ENCODE measurements around the gene LMNA.

The LMNA gene

GRCh38 chr1:156146769-156147405, 32.4 kb downstream of the LMNA start:
- peaks cover 40% of the 10 kb centered on the region for H3K4me1 ChIP-seq (ENCODE audit: insufficient read depth, insufficient read length)
- H3K4me3 ChIP-seq (ENCODE audit: insufficient read length, low read depth), result no peak overlapping the region
- H3K36me3 ChIP-seq (ENCODE audit: insufficient read depth, insufficient read length, low read length), result no peaks in the 10 kb centered on the region

GRCh38 chr1:156148216-156148615, 33.7 kb downstream of the LMNA start:
- Histone ChIP-seq H3K4me1 (ENCODE audit: insufficient read depth, insufficient read length) (peaks cover 46% of the 10 kb centered on the region), H3K9ac (ENCODE audit: insufficient read length, low read depth) (no peak overlapping the region), H3K27me3 (ENCODE audit: insufficient read depth, insufficient read length) (no peaks in the 10 kb centered on the region), H3K36me3 (ENCODE audit: insufficient read depth, insufficient read length, low read length) (no peaks in the 10 kb centered on the region), H3K4me3 (ENCODE audit: insufficient read length, low read depth) (no peak overlapping the region), H3K9me3 (ENCODE audit: insufficient read depth, low read length) (no peaks in the 10 kb centered on the region)
- TF ChIP-seq SUZ12 (IDR thresholded peaks at IDR 0.05; ENCODE audit: extremely low read depth, insufficient read depth, insufficient read length) (no peak), YY1 (IDR thresholded peaks at IDR 0.05; ENCODE audit: insufficient read depth, insufficient read length) (no peak), ZNF274 (IDR thresholded peaks at IDR 0.05; ENCODE audit: low read depth, low read length) (no peak)
- DNase-seq (ENCODE audit: low read depth, low spot score), result no peak

More at GRCh38 chr1:156146769-156147405, 32.4 kb downstream of the LMNA start:
- Histone ChIP-seq H3K9me3 (ENCODE audit: insufficient read depth, low read length) (no peaks in the 10 kb centered on the region), H3K27me3 (ENCODE audit: insufficient read depth, insufficient read length) (no peaks in the 10 kb centered on the region), H3K9ac (ENCODE audit: insufficient read length, low read depth) (peak overlapping the region; percentile 57)
- TF ChIP-seq SUZ12 (IDR thresholded peaks at IDR 0.05; ENCODE audit: extremely low read depth, insufficient read depth, insufficient read length) (no peak), YY1 (IDR thresholded peaks at IDR 0.05; ENCODE audit: insufficient read depth, insufficient read length) (no peak), ZNF274 (IDR thresholded peaks at IDR 0.05; ENCODE audit: low read depth, low read length) (no peak)
- no peak for DNase-seq (ENCODE audit: low read depth, low spot score)

- Histone ChIP-seq H3K36me3 (ENCODE audit: insufficient read depth, insufficient read length, low read length) (no peaks in the 10 kb centered on the region), H3K9ac (ENCODE audit: insufficient read length, low read depth) (peak overlapping the region; percentile 50), H3K4me1 (ENCODE audit: insufficient read depth, insufficient read length) (peaks cover 41% of the 10 kb centered on the region), H3K9me3 (ENCODE audit: insufficient read depth, low read length) (no peaks in the 10 kb centered on the region), H3K27me3 (ENCODE audit: insufficient read depth, insufficient read length) (no peaks in the 10 kb centered on the region), H3K4me3 (ENCODE audit: insufficient read length, low read depth) (no peak overlapping the region)
- peak; percentile 93 for DNase-seq (ENCODE audit: low read depth, low spot score)
- TF ChIP-seq YY1 (IDR thresholded peaks at IDR 0.05; ENCODE audit: insufficient read depth, insufficient read length) (no peak), SUZ12 (IDR thresholded peaks at IDR 0.05; ENCODE audit: extremely low read depth, insufficient read depth, insufficient read length) (no peak), ZNF274 (IDR thresholded peaks at IDR 0.05; ENCODE audit: low read depth, low read length) (no peak)
Measured at GRCh38 chr1:156149374-156150332, 35.1 kb downstream of the LMNA start.

GRCh38 chr1:156150333-156151011, 36.0 kb downstream of the LMNA start:
- H3K9ac ChIP-seq (ENCODE audit: insufficient read length, low read depth), result peak overlapping the region; percentile 50
- TF ChIP-seq SUZ12 (IDR thresholded peaks at IDR 0.05; ENCODE audit: extremely low read depth, insufficient read depth, insufficient read length) (no peak), ZNF274 (IDR thresholded peaks at IDR 0.05; ENCODE audit: low read depth, low read length) (no peak), YY1 (IDR thresholded peaks at IDR 0.05; ENCODE audit: insufficient read depth, insufficient read length) (no peak)
- no peaks in the 10 kb centered on the region for H3K36me3 ChIP-seq (ENCODE audit: insufficient read depth, insufficient read length, low read length)
- H3K27me3 ChIP-seq (ENCODE audit: insufficient read depth, insufficient read length), result no peaks in the 10 kb centered on the region
- H3K4me3 ChIP-seq (ENCODE audit: insufficient read length, low read depth), result no peak overlapping the region
- H3K4me1 ChIP-seq (ENCODE audit: insufficient read depth, insufficient read length), result peaks cover 43% of the 10 kb centered on the region
- DNase-seq (ENCODE audit: low read depth, low spot score), result no peak
- no peaks in the 10 kb centered on the region for H3K9me3 ChIP-seq (ENCODE audit: insufficient read depth, low read length)

GRCh38 chr1:156151093-156151688, 36.7 kb downstream of the LMNA start:
- no peak for TF ChIP-seq YY1 (IDR thresholded peaks at IDR 0.05; ENCODE audit: insufficient read depth, insufficient read length)
- no peak for TF ChIP-seq ZNF274 (IDR thresholded peaks at IDR 0.05; ENCODE audit: low read depth, low read length)
- TF ChIP-seq SUZ12 (IDR thresholded peaks at IDR 0.05; ENCODE audit: extremely low read depth, insufficient read depth, insufficient read length), result no peak
- Histone ChIP-seq H3K4me3 (ENCODE audit: insufficient read length, low read depth) (no peak overlapping the region), H3K4me1 (ENCODE audit: insufficient read depth, insufficient read length) (peaks cover 50% of the 10 kb centered on the region), H3K9ac (ENCODE audit: insufficient read length, low read depth) (peak overlapping the region; percentile 50), H3K36me3 (ENCODE audit: insufficient read depth, insufficient read length, low read length) (no peaks in the 10 kb centered on the region), H3K27me3 (ENCODE audit: insufficient read depth, insufficient read length) (no peaks in the 10 kb centered on the region), H3K9me3 (ENCODE audit: insufficient read depth, low read length) (no peaks in the 10 kb centered on the region)
- DNase-seq (ENCODE audit: low read depth, low spot score), result no peak

GRCh38 chr1:156152628-156153027, 38.1 kb downstream of the LMNA start:
- TF ChIP-seq YY1 (IDR thresholded peaks at IDR 0.05; ENCODE audit: insufficient read depth, insufficient read length), result no peak
- no peak for TF ChIP-seq ZNF274 (IDR thresholded peaks at IDR 0.05; ENCODE audit: low read depth, low read length)
- TF ChIP-seq SUZ12 (IDR thresholded peaks at IDR 0.05; ENCODE audit: extremely low read depth, insufficient read depth, insufficient read length), result no peak
- Histone ChIP-seq H3K27me3 (ENCODE audit: insufficient read depth, insufficient read length) (no peaks in the 10 kb centered on the region), H3K4me3 (ENCODE audit: insufficient read length, low read depth) (no peak overlapping the region), H3K9ac (ENCODE audit: insufficient read length, low read depth) (no peak overlapping the region), H3K9me3 (ENCODE audit: insufficient read depth, low read length) (no peaks in the 10 kb centered on the region), H3K36me3 (ENCODE audit: insufficient read depth, insufficient read length, low read length) (no peaks in the 10 kb centered on the region), H3K4me1 (ENCODE audit: insufficient read depth, insufficient read length) (peaks cover 36% of the 10 kb centered on the region)
- DNase-seq (ENCODE audit: low read depth, low spot score), result no peak
